Fibroblast of villous mesenchyme (primary cell): ENCODE data around the gene CDCP1. TPM values are rescaled to one million over a fixed set of nuclear protein-coding genes. Genes with fewer than 3 reads are reported as not detected.

Experiments
- DNase-seq: peaks from one replicate; pipeline ENCODE4 v3.0.0-alpha.2; 2010; ENCODE audit warnings: low read depth
- H3K4me3 ChIP-seq: 2 replicates; pipeline ENCODE4 v1.5.1; 2011; ENCODE audit warnings: low read depth, mild to moderate bottlenecking, low read length
- CTCF ChIP-seq: IDR thresholded peaks from 2 replicates; pipeline ENCODE4 v1.5.1; 2012; ENCODE audit warnings: low read depth, mild to moderate bottlenecking, low read length; ENCODE audit not compliant: insufficient read depth
- total RNA-seq: library from RNA; depleted of rRNA; stranded (reverse); fragments of >200 nt; gene quantifications from 2 replicates; pipeline ENCODE4 v1.2.3, GENCODE V29; 2012

CDCP1 gene
- total RNA-seq, 1 donor, result 10.4 TPM

- TF ChIP-seq CTCF, result no peak
- DNase-seq, result no peak
- no peak overlapping the region for H3K4me3 ChIP-seq
These were observed 40.7 kb upstream of the CDCP1 start for GRCh38 chr3:45186871-45187270.

GRCh38 chr3:45185461-45185860, 39.3 kb upstream of the CDCP1 start:
- no peak for TF ChIP-seq CTCF
- DNase-seq, result no peak
- no peak overlapping the region for H3K4me3 ChIP-seq

DNA sequence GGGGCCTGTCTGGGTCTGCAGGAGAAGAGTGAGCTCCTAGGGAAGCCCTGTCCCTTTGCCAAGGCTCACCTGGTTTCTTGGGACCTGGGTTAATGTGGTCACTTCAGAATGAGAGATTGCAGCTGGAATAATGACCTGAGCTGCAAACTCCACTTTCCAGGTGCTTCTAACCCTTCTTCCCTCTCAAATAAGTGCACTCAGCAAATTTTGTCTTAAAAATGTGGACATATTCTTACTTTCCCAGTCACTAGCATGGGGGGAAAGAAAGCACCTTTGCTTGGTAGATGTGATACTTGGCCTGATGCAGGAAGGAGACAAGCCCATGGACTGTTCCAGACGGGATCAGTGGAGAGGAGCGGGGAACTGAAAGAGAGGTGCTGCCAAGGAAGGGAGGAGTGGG, 38.9 kb upstream of the CDCP1 start:
- TF ChIP-seq CTCF, result no peak
- DNase-seq, result no peak
- H3K4me3 ChIP-seq, result no peak overlapping the region

GRCh38 chr3:45183872-45184262, 37.7 kb upstream of the CDCP1 start:
- DNase-seq, result no peak
- TF ChIP-seq CTCF, result no peak
- H3K4me3 ChIP-seq, result no peak overlapping the region

- DNase-seq, result peak; percentile 68
- H3K4me3 ChIP-seq, result no peak overlapping the region
- TF ChIP-seq CTCF, result no peak
These were observed 37.0 kb upstream of the CDCP1 start for GRCh38 chr3:45182915-45183871.

DNA sequence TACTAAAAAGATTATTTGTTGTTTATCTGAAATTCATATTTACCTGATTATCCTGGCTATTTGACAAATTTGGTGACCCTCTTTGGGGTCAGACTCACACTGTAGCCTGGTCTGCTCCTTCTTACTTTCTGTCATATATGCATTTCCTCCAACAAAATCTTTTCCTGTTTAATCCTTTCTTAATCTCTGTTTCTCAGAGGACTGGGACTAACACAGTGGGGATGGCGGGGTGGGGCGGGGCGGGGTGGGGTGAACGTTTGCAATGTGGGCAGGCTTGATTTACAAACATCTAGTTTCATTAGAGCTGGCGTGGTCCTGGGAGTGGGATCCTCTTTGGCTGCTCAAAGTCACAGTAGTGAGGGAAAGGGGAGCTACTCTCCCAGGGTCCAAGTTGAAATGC, 35.3 kb upstream of the CDCP1 start:
- DNase-seq, result peak; percentile 24
- no peak for TF ChIP-seq CTCF
- H3K4me3 ChIP-seq, result no peak overlapping the region
